Temporal lobe (tissue), 2 donors: ENCODE data around the gene NIT1. TPM values are rescaled to one million over a fixed set of nuclear protein-coding genes. Genes with fewer than 3 reads are reported as not detected.

Experiments used
- small RNA-seq: library from RNA; depleted of rRNA; stranded (forward); fragments of <200 nt; gene quantifications from one replicate; pipeline ENCODE3, GENCODE V24; 2014; ENCODE audit warnings: low replicate concordance
- total RNA-seq: library from RNA; depleted of rRNA; stranded (reverse); fragments of >200 nt; gene quantifications from one replicate; pipeline ENCODE4 v1.2.3, GENCODE V29; 2014

Gene NIT1
- total RNA-seq, 1 donor from 2014 or later, result 9.8 TPM

Small RNA genes lying within 50 kb of the gene (small RNA-seq; reads per million reads assigned to genes)
- gene RF01225, result not detected

Other genes starting within 250 kb of the NIT1 start
- gene ITLN1, start 232.9 kb upstream of the NIT1 start, total RNA-seq, result not detected
- gene ITLN2, start 163.3 kb upstream of the NIT1 start, total RNA-seq, result not detected
- 6.6 TPM for gene F11R, start 97.0 kb upstream of the NIT1 start, total RNA-seq
- 26.1 TPM for gene TSTD1, start 79.1 kb upstream of the NIT1 start, total RNA-seq
- gene USF1, start 72.1 kb upstream of the NIT1 start, total RNA-seq, result 87.0 TPM
- gene ARHGAP30, start 48.2 kb upstream of the NIT1 start, total RNA-seq, result 0.49 TPM
- gene NECTIN4, start 28.5 kb upstream of the NIT1 start, total RNA-seq, result not detected
- 3.4 TPM for gene KLHDC9, start 19.7 kb upstream of the NIT1 start, total RNA-seq
- 34.7 TPM for gene PFDN2, start 68 bp upstream of the NIT1 start, total RNA-seq
- 20.2 TPM for gene DEDD, start 14.6 kb downstream of the NIT1 start, total RNA-seq
- 105 TPM for gene UFC1, start 35.9 kb downstream of the NIT1 start, total RNA-seq
- 14.8 TPM for gene USP21, start 41.4 kb downstream of the NIT1 start, total RNA-seq
- 16.5 TPM for gene PPOX, start 48.3 kb downstream of the NIT1 start, total RNA-seq
- gene B4GALT3, start 59.4 kb downstream of the NIT1 start, total RNA-seq, result 16.2 TPM
- 0.49 TPM for gene ADAMTS4, start 80.9 kb downstream of the NIT1 start, total RNA-seq
- 129 TPM for gene NDUFS2, start 84.3 kb downstream of the NIT1 start, total RNA-seq
- gene FCER1G, start 97.2 kb downstream of the NIT1 start, total RNA-seq, result 1.2 TPM
- not detected for gene APOA2, start 105.5 kb downstream of the NIT1 start, total RNA-seq
- gene TOMM40L, start 108.0 kb downstream of the NIT1 start, total RNA-seq, result 19.7 TPM
- gene NR1I3, start 120.1 kb downstream of the NIT1 start, total RNA-seq, result under 0.01 TPM
- gene PCP4L1, start 140.6 kb downstream of the NIT1 start, total RNA-seq, result 3.0 TPM
- 0.49 TPM for gene MPZ, start 191.9 kb downstream of the NIT1 start, total RNA-seq
- 22.1 TPM for gene SDHC, start 196.3 kb downstream of the NIT1 start, total RNA-seq
- gene CFAP126, start 249.8 kb downstream of the NIT1 start, total RNA-seq, result 0.49 TPM